ENCODE data around the gene PEA15.

- TF ChIP-seq CTCF (IDR thresholded peaks at IDR 0.05; ENCODE audit: insufficient read depth, low read length) (no peak), POLR2AphosphoS5 (IDR thresholded peaks at IDR 0.05; ENCODE audit: low read depth) (no peak), REST (IDR thresholded peaks at IDR 0.05; ENCODE audit: insufficient replicate concordance, low read depth) (no peak)
Observed at GRCh38 chr1:160187407-160187806, 17.8 kb upstream of the PEA15 start.
